GM23338 (cell line): Measurements from ENCODE around the gene UNC13A.
"Not testable (repeated sequence)": the region's sequence is repeated elsewhere in the genome, so short reads cannot be mapped to it uniquely, and the experiment has no call there.

ENCODE experiments used
- CREB1 ChIP-seq: fragments of 250-450 bp; sonication (Bioruptor Pico); IDR thresholded peaks from 2 replicates; pipeline ENCODE4 v1.5.0; 2020; ENCODE audit warnings: low read depth, mild to moderate bottlenecking, moderate library complexity
- EZH2 ChIP-seq: fragments of 200-600 bp; sonication (generic); IDR thresholded peaks from one replicate; pipeline ENCODE4 v1.8.0; 2017; ENCODE audit warnings: antibody characterized with exemption, mild to moderate bottlenecking, low read depth; ENCODE audit not compliant: unreplicated experiment
- EZH2phosphoT487 ChIP-seq: fragments of 200-600 bp; sonication (generic); IDR thresholded peaks from one replicate; pipeline ENCODE4 v1.8.1; 2018; ENCODE audit warnings: antibody characterized with exemption; ENCODE audit not compliant: unreplicated experiment
- JUNB ChIP-seq: IDR thresholded peaks from one replicate; pipeline ENCODE4 v1.6.1; 2016; ENCODE audit warnings: antibody characterized with exemption; ENCODE audit not compliant: unreplicated experiment
- NANOG ChIP-seq: IDR thresholded peaks from 2 replicates; pipeline ENCODE4 v1.6.1; 2016; ENCODE audit warnings: antibody characterized with exemption, borderline replicate concordance
- POLR2AphosphoS5 ChIP-seq: IDR thresholded peaks from 2 replicates; pipeline ENCODE4 v1.6.1; 2016; ENCODE audit warnings: antibody characterized with exemption, low read depth
- STAT1 ChIP-seq: IDR thresholded peaks from one replicate; pipeline ENCODE4 v1.6.1; 2016; ENCODE audit warnings: antibody characterized with exemption; ENCODE audit not compliant: unreplicated experiment
- ZNF114 ChIP-seq: fragments of 250-450 bp; sonication (Bioruptor Pico); IDR thresholded peaks from 2 replicates; pipeline ENCODE4 v1.5.0; 2020; ENCODE audit warnings: mild to moderate bottlenecking, moderate library complexity
- ZNF331 ChIP-seq: fragments of 250-450 bp; sonication (Bioruptor Pico); IDR thresholded peaks from 2 replicates; pipeline ENCODE4 v1.5.0; 2020; ENCODE audit warnings: low read depth, mild to moderate bottlenecking, moderate library complexity
- TF ChIP-seq, protein P1 (sequence below): IDR thresholded peaks from one replicate; pipeline ENCODE4 v1.6.1; 2018; ENCODE audit warnings: antibody characterized with exemption; ENCODE audit not compliant: unreplicated experiment
- TF ChIP-seq, protein P2 (sequence below), 2 experiments: fragments of 200-600 bp in 1 of 2; sonication (generic) in 1 of 2; conservative IDR thresholded peaks; 2 replicates each; pipeline versions ENCODE4 v1.5.1 to v1.6.1; 2016 to 2017; ENCODE audit warnings: antibody characterized with exemption in 2 of 2, low read depth in 2 of 2, mild to moderate bottlenecking in 2 of 2, moderate library complexity in 1 of 2
- TF ChIP-seq, protein P3 (sequence below): IDR thresholded peaks from 2 replicates; pipeline ENCODE4 v1.6.1; 2016; ENCODE audit warnings: antibody characterized with exemption
- TF ChIP-seq, protein P4 (sequence below): fragments of 250-450 bp; sonication (Bioruptor Pico); IDR thresholded peaks from 2 replicates; pipeline ENCODE4 v1.5.0; 2020; ENCODE audit warnings: mild to moderate bottlenecking, moderate library complexity

DNA sequence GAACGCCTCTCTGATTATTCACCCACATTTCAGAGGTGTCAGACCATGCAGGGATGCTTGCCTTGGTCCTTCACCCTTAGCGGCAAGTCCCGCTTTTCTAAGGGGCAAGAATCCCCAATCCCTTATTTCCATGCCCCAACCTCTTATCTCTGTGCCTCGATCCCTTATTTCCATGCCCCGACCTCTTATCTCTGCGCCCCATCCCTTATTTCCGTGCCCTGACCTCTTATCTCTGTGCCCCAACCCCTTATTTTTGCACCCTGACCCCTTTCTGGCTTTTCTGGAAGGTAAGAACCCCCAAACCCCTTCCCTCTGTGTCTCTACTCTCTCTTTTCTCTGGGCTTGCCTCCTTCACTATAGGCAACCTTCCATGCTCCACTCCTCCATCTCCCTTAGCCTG is 93.9 kb downstream of the UNC13A start:
- TF ChIP-seq, protein P1, sequence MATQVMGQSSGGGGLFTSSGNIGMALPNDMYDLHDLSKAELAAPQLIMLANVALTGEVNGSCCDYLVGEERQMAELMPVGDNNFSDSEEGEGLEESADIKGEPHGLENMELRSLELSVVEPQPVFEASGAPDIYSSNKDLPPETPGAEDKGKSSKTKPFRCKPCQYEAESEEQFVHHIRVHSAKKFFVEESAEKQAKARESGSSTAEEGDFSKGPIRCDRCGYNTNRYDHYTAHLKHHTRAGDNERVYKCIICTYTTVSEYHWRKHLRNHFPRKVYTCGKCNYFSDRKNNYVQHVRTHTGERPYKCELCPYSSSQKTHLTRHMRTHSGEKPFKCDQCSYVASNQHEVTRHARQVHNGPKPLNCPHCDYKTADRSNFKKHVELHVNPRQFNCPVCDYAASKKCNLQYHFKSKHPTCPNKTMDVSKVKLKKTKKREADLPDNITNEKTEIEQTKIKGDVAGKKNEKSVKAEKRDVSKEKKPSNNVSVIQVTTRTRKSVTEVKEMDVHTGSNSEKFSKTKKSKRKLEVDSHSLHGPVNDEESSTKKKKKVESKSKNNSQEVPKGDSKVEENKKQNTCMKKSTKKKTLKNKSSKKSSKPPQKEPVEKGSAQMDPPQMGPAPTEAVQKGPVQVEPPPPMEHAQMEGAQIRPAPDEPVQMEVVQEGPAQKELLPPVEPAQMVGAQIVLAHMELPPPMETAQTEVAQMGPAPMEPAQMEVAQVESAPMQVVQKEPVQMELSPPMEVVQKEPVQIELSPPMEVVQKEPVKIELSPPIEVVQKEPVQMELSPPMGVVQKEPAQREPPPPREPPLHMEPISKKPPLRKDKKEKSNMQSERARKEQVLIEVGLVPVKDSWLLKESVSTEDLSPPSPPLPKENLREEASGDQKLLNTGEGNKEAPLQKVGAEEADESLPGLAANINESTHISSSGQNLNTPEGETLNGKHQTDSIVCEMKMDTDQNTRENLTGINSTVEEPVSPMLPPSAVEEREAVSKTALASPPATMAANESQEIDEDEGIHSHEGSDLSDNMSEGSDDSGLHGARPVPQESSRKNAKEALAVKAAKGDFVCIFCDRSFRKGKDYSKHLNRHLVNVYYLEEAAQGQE = not testable (repeated sequence)
- TF ChIP-seq, protein P2, sequence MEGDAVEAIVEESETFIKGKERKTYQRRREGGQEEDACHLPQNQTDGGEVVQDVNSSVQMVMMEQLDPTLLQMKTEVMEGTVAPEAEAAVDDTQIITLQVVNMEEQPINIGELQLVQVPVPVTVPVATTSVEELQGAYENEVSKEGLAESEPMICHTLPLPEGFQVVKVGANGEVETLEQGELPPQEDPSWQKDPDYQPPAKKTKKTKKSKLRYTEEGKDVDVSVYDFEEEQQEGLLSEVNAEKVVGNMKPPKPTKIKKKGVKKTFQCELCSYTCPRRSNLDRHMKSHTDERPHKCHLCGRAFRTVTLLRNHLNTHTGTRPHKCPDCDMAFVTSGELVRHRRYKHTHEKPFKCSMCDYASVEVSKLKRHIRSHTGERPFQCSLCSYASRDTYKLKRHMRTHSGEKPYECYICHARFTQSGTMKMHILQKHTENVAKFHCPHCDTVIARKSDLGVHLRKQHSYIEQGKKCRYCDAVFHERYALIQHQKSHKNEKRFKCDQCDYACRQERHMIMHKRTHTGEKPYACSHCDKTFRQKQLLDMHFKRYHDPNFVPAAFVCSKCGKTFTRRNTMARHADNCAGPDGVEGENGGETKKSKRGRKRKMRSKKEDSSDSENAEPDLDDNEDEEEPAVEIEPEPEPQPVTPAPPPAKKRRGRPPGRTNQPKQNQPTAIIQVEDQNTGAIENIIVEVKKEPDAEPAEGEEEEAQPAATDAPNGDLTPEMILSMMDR (conservative IDR thresholded peaks at IDR 0.05; ENCODE audit: low read depth in 2 of 2) = not testable (repeated sequence)
- not testable (repeated sequence) for TF ChIP-seq POLR2AphosphoS5; EZH2; EZH2phosphoT487; STAT1; JUNB; ZNF114 (CRISPR knock-in tag); CREB1 (CRISPR knock-in tag); ZNF331 (CRISPR knock-in tag); NANOG
- TF ChIP-seq, protein P3, sequence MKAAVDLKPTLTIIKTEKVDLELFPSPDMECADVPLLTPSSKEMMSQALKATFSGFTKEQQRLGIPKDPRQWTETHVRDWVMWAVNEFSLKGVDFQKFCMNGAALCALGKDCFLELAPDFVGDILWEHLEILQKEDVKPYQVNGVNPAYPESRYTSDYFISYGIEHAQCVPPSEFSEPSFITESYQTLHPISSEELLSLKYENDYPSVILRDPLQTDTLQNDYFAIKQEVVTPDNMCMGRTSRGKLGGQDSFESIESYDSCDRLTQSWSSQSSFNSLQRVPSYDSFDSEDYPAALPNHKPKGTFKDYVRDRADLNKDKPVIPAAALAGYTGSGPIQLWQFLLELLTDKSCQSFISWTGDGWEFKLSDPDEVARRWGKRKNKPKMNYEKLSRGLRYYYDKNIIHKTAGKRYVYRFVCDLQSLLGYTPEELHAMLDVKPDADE = not testable (repeated sequence)
- TF ChIP-seq, protein P4, sequence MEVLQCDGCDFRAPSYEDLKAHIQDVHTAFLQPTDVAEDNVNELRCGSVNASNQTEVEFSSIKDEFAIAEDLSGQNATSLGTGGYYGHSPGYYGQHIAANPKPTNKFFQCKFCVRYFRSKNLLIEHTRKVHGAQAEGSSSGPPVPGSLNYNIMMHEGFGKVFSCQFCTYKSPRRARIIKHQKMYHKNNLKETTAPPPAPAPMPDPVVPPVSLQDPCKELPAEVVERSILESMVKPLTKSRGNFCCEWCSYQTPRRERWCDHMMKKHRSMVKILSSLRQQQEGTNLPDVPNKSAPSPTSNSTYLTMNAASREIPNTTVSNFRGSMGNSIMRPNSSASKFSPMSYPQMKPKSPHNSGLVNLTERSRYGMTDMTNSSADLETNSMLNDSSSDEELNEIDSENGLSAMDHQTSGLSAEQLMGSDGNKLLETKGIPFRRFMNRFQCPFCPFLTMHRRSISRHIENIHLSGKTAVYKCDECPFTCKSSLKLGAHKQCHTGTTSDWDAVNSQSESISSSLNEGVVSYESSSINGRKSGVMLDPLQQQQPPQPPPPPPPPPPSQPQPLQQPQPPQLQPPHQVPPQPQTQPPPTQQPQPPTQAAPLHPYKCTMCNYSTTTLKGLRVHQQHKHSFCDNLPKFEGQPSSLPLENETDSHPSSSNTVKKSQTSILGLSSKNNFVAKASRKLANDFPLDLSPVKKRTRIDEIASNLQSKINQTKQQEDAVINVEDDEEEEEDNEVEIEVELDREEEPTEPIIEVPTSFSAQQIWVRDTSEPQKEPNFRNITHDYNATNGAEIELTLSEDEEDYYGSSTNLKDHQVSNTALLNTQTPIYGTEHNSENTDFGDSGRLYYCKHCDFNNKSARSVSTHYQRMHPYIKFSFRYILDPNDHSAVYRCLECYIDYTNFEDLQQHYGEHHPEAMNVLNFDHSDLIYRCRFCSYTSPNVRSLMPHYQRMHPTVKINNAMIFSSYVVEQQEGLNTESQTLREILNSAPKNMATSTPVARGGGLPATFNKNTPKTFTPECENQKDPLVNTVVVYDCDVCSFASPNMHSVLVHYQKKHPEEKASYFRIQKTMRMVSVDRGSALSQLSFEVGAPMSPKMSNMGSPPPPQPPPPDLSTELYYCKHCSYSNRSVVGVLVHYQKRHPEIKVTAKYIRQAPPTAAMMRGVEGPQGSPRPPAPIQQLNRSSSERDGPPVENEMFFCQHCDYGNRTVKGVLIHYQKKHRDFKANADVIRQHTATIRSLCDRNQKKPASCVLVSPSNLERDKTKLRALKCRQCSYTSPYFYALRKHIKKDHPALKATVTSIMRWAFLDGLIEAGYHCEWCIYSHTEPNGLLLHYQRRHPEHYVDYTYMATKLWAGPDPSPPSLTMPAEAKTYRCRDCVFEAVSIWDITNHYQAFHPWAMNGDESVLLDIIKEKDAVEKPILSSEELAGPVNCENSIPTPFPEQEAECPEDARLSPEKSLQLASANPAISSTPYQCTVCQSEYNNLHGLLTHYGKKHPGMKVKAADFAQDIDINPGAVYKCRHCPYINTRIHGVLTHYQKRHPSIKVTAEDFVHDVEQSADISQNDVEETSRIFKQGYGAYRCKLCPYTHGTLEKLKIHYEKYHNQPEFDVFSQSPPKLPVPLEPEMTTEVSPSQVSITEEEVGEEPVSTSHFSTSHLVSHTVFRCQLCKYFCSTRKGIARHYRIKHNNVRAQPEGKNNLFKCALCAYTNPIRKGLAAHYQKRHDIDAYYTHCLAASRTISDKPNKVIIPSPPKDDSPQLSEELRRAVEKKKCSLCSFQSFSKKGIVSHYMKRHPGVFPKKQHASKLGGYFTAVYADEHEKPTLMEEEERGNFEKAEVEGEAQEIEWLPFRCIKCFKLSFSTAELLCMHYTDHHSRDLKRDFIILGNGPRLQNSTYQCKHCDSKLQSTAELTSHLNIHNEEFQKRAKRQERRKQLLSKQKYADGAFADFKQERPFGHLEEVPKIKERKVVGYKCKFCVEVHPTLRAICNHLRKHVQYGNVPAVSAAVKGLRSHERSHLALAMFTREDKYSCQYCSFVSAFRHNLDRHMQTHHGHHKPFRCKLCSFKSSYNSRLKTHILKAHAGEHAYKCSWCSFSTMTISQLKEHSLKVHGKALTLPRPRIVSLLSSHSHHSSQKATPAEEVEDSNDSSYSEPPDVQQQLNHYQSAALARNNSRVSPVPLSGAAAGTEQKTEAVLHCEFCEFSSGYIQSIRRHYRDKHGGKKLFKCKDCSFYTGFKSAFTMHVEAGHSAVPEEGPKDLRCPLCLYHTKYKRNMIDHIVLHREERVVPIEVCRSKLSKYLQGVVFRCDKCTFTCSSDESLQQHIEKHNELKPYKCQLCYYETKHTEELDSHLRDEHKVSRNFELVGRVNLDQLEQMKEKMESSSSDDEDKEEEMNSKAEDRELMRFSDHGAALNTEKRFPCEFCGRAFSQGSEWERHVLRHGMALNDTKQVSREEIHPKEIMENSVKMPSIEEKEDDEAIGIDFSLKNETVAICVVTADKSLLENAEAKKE = not testable (repeated sequence)
